ENCODE results near the gene BCORL1.

GRCh38 chrX:130009658-130010223 lies 27.3 kb downstream of the BCORL1 start:
- no peak for TF ChIP-seq POLR2A (IDR thresholded peaks at IDR 0.05)
- TF ChIP-seq, protein P1, sequence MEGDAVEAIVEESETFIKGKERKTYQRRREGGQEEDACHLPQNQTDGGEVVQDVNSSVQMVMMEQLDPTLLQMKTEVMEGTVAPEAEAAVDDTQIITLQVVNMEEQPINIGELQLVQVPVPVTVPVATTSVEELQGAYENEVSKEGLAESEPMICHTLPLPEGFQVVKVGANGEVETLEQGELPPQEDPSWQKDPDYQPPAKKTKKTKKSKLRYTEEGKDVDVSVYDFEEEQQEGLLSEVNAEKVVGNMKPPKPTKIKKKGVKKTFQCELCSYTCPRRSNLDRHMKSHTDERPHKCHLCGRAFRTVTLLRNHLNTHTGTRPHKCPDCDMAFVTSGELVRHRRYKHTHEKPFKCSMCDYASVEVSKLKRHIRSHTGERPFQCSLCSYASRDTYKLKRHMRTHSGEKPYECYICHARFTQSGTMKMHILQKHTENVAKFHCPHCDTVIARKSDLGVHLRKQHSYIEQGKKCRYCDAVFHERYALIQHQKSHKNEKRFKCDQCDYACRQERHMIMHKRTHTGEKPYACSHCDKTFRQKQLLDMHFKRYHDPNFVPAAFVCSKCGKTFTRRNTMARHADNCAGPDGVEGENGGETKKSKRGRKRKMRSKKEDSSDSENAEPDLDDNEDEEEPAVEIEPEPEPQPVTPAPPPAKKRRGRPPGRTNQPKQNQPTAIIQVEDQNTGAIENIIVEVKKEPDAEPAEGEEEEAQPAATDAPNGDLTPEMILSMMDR (IDR thresholded peaks at IDR 0.05), result no peak
- no peak for TF ChIP-seq POLR2AphosphoS5 (IDR thresholded peaks at IDR 0.05)
- TF ChIP-seq EP300 (IDR thresholded peaks at IDR 0.05), result no peak

All from upper lobe of left lung (tissue), 4 donors.